ENCODE results near the gene PSMA5.
"Not testable (repeated sequence)": the region's sequence is repeated elsewhere in the genome, so short reads cannot be mapped to it uniquely, and the experiment has no call there.

PSMA5 gene

GRCh38 chr1:109399326-109399957 is 26.8 kb downstream of the PSMA5 start:
- H3K27me3 ChIP-seq (ENCODE audit: insufficient read depth, insufficient read length): peaks cover 10% of the 10 kb centered on the region
- peaks cover 39% of the 10 kb centered on the region for H3K36me3 ChIP-seq (ENCODE audit: insufficient read depth, insufficient read length, low read length)
- DNase-seq (ENCODE audit: low read depth, low spot score): peak; percentile 55
- no peak overlapping the region for H3K4me3 ChIP-seq (ENCODE audit: insufficient read length, low read depth)
- peaks cover 6% of the 10 kb centered on the region for H3K4me1 ChIP-seq (ENCODE audit: insufficient read depth, insufficient read length)
- H3K9ac ChIP-seq (ENCODE audit: insufficient read length, low read depth): no peak overlapping the region
- no peaks in the 10 kb centered on the region for H3K9me3 ChIP-seq (ENCODE audit: insufficient read depth, low read length)
- no peak for TF ChIP-seq ZNF274 (IDR thresholded peaks at IDR 0.05; ENCODE audit: low read depth, low read length)

DNA sequence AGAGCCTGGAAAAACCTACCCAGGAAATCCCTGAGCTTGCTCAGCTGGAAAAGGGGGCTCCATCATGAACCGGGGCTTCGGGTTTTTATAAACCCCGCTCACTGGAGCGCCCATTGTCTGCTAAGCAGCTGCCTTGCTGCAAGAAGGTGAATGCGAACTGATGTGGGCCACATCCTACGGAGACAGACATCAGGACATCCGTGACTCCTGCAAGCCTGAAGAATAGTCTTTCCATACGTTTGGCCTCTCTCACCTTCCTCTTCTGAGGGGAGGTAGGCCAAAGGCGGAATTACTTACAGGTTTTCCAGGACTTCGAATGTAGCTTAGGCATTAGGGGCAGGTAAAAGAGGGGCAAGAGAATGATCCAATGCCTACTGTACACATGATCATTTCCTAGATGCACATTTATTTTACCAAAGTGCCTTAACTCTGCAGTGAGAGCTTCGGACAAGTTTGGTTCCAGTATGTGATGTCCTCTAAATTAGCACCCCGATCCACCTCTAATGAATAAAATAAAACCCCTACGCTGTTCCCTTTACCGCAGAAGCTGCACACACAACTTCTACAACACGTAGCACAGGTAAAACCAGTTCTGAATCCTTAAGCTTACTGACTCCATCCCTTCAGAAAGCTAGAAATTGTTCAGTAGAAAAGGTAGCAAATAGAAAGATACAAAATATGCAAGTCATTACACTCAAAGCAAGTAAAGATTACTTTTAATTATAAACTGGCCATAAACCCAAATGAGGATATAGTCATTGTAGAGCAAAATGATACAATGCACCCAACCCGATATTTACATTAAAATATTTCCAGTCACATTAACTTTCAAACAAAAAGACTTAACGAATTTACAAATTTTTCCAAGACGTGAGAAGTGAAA is 27.7 kb downstream of the PSMA5 start:
- H3K9ac ChIP-seq (ENCODE audit: insufficient read length, low read depth): peak overlapping the region; percentile 65
- no peaks in the 10 kb centered on the region for H3K9me3 ChIP-seq (ENCODE audit: insufficient read depth, low read length)
- no peak for TF ChIP-seq ZNF274 (IDR thresholded peaks at IDR 0.05; ENCODE audit: low read depth, low read length)
- TF ChIP-seq YY1 (IDR thresholded peaks at IDR 0.05; ENCODE audit: insufficient read depth, insufficient read length): no peak
- TF ChIP-seq SUZ12 (IDR thresholded peaks at IDR 0.05; ENCODE audit: extremely low read depth, insufficient read depth, insufficient read length): no peak
- H3K27me3 ChIP-seq (ENCODE audit: insufficient read depth, insufficient read length): peaks cover 10% of the 10 kb centered on the region
- H3K4me3 ChIP-seq (ENCODE audit: insufficient read length, low read depth): peak overlapping the region; percentile 41
- no peak for DNase-seq (ENCODE audit: low read depth, low spot score)
- peaks cover 31% of the 10 kb centered on the region for H3K36me3 ChIP-seq (ENCODE audit: insufficient read depth, insufficient read length, low read length)
- peaks cover 6% of the 10 kb centered on the region for H3K4me1 ChIP-seq (ENCODE audit: insufficient read depth, insufficient read length)

- Histone ChIP-seq H3K9me3 (ENCODE audit: insufficient read depth, low read length) (no peaks in the 10 kb centered on the region), H3K27me3 (ENCODE audit: insufficient read depth, insufficient read length) (peaks cover 10% of the 10 kb centered on the region), H3K4me1 (ENCODE audit: insufficient read depth, insufficient read length) (peaks cover 6% of the 10 kb centered on the region), H3K36me3 (ENCODE audit: insufficient read depth, insufficient read length, low read length) (peaks cover 22% of the 10 kb centered on the region), H3K9ac (ENCODE audit: insufficient read length, low read depth) (peak within 1 kb of the TSS; percentile 76), H3K4me3 (ENCODE audit: insufficient read length, low read depth) (peak within 1 kb of the TSS; percentile 66)
- no peak for TF ChIP-seq SUZ12 (IDR thresholded peaks at IDR 0.05; ENCODE audit: extremely low read depth, insufficient read depth, insufficient read length)
- TF ChIP-seq YY1 (IDR thresholded peaks at IDR 0.05; ENCODE audit: insufficient read depth, insufficient read length): no peak
- TF ChIP-seq ZNF274 (IDR thresholded peaks at IDR 0.05; ENCODE audit: low read depth, low read length): no peak
- peak; percentile 97 for DNase-seq (ENCODE audit: low read depth, low spot score)
Measured at GRCh38 chr1:109397581-109398342, 28.5 kb downstream of the PSMA5 start, which contains the start of gene SORT1. Gene SORT1, minus strand, starts transcription at chr1:109397918. Its CDS starts 26 bp downstream, at chr1:109397892.

GRCh38 chr1:109396871-109397580 is 29.2 kb downstream of the PSMA5 start:
- Histone ChIP-seq H3K27me3 (ENCODE audit: insufficient read depth, insufficient read length) (peaks cover 10% of the 10 kb centered on the region), H3K4me3 (ENCODE audit: insufficient read length, low read depth) (peak overlapping the region; percentile 66), H3K36me3 (ENCODE audit: insufficient read depth, insufficient read length, low read length) (peaks cover 16% of the 10 kb centered on the region), H3K4me1 (ENCODE audit: insufficient read depth, insufficient read length) (peaks cover 6% of the 10 kb centered on the region), H3K9ac (ENCODE audit: insufficient read length, low read depth) (peak overlapping the region; percentile 76), H3K9me3 (ENCODE audit: insufficient read depth, low read length) (no peaks in the 10 kb centered on the region)
- DNase-seq (ENCODE audit: low read depth, low spot score): no peak
- no peak for TF ChIP-seq SUZ12 (IDR thresholded peaks at IDR 0.05; ENCODE audit: extremely low read depth, insufficient read depth, insufficient read length)
- no peak for TF ChIP-seq ZNF274 (IDR thresholded peaks at IDR 0.05; ENCODE audit: low read depth, low read length)
- TF ChIP-seq YY1 (IDR thresholded peaks at IDR 0.05; ENCODE audit: insufficient read depth, insufficient read length): no peak

DNA sequence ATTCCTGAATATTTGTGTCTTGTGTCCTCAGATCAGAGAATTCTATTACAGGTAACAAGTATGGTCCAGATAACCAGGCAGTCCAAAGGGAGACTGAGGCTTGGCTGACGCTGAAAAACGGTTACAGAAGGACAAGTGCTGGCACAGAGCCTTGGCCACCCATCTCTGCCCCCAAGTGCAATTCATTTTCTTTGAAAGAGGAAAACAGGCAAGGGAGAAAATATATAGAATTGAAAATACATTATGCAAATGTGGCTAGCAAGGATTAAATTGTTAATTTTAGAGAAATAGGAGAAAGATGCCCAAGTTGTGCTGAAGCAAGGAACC is 29.8 kb downstream of the PSMA5 start:
- Histone ChIP-seq H3K4me1 (ENCODE audit: insufficient read depth, insufficient read length) (peaks cover 6% of the 10 kb centered on the region), H3K36me3 (ENCODE audit: insufficient read depth, insufficient read length, low read length) (peaks cover 11% of the 10 kb centered on the region), H3K27me3 (ENCODE audit: insufficient read depth, insufficient read length) (peaks cover 10% of the 10 kb centered on the region), H3K4me3 (ENCODE audit: insufficient read length, low read depth) (no peak overlapping the region), H3K9me3 (ENCODE audit: insufficient read depth, low read length) (no peaks in the 10 kb centered on the region), H3K9ac (ENCODE audit: insufficient read length, low read depth) (peak overlapping the region; percentile 76)
- DNase-seq (ENCODE audit: low read depth, low spot score): no peak
- TF ChIP-seq SUZ12 (IDR thresholded peaks at IDR 0.05; ENCODE audit: extremely low read depth, insufficient read depth, insufficient read length): no peak
- no peak for TF ChIP-seq YY1 (IDR thresholded peaks at IDR 0.05; ENCODE audit: insufficient read depth, insufficient read length)

- peaks cover 6% of the 10 kb centered on the region for H3K4me1 ChIP-seq (ENCODE audit: insufficient read depth, insufficient read length)
- peak overlapping the region; percentile 76 for H3K9ac ChIP-seq (ENCODE audit: insufficient read length, low read depth)
- DNase-seq (ENCODE audit: low read depth, low spot score): no peak
- H3K4me3 ChIP-seq (ENCODE audit: insufficient read length, low read depth): no peak overlapping the region
- no peaks in the 10 kb centered on the region for H3K9me3 ChIP-seq (ENCODE audit: insufficient read depth, low read length)
- peaks cover 10% of the 10 kb centered on the region for H3K27me3 ChIP-seq (ENCODE audit: insufficient read depth, insufficient read length)
- TF ChIP-seq ZNF274 (IDR thresholded peaks at IDR 0.05; ENCODE audit: low read depth, low read length): no peak
- no peak for TF ChIP-seq YY1 (IDR thresholded peaks at IDR 0.05; ENCODE audit: insufficient read depth, insufficient read length)
- no peak for TF ChIP-seq SUZ12 (IDR thresholded peaks at IDR 0.05; ENCODE audit: extremely low read depth, insufficient read depth, insufficient read length)
- H3K36me3 ChIP-seq (ENCODE audit: insufficient read depth, insufficient read length, low read length): peaks cover 5% of the 10 kb centered on the region
Measured at GRCh38 chr1:109395602-109396512, 30.4 kb downstream of the PSMA5 start.

GRCh38 chr1:109395282-109395599 is 31.0 kb downstream of the PSMA5 start:
- not testable (repeated sequence) for H3K9ac ChIP-seq (ENCODE audit: insufficient read length, low read depth); H3K27me3 ChIP-seq (ENCODE audit: insufficient read depth, insufficient read length); H3K4me3 ChIP-seq (ENCODE audit: insufficient read length, low read depth); H3K9me3 ChIP-seq (ENCODE audit: insufficient read depth, low read length); H3K4me1 ChIP-seq (ENCODE audit: insufficient read depth, insufficient read length); DNase-seq (ENCODE audit: low read depth, low spot score); H3K36me3 ChIP-seq (ENCODE audit: insufficient read depth, insufficient read length, low read length)
